HL-60 (cell line): Measurements from ENCODE around the gene KRT82.

Experiments used
- GABPA ChIP-seq: IDR thresholded peaks from 2 replicates; pipeline ENCODE4 v1.6.1; 2012; ENCODE audit warnings: low read depth
- POLR2AphosphoS5 ChIP-seq: IDR thresholded peaks from 2 replicates; pipeline ENCODE4 v1.6.1; 2012; ENCODE audit warnings: low read depth
- TF ChIP-seq, protein P1 (sequence below): IDR thresholded peaks from one replicate; pipeline ENCODE4 v1.5.1; 2011; ENCODE audit warnings: low read length, control low read depth, inconsistent platforms; ENCODE audit not compliant: insufficient read depth

DNA sequence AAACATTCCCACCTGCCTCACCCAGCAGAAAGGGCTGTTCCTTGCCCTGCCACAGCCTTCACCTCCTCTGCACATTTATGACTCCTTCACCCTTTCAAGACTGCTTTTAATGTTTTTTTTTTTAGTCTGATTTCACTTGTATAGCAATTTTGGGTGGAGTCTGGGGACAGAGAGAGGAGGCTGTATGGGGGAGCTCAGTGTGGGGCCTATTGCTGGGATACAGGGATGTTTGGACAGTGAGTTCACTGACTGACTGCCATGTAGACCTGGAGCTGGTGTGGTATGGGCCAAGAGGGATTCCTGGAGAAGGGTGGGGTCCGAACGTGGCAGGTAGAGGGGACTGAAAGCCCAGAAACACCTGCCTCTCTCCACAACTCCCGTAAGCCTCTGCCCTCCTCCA is 36.9 kb downstream of the KRT82 start:
- TF ChIP-seq, protein P1, sequence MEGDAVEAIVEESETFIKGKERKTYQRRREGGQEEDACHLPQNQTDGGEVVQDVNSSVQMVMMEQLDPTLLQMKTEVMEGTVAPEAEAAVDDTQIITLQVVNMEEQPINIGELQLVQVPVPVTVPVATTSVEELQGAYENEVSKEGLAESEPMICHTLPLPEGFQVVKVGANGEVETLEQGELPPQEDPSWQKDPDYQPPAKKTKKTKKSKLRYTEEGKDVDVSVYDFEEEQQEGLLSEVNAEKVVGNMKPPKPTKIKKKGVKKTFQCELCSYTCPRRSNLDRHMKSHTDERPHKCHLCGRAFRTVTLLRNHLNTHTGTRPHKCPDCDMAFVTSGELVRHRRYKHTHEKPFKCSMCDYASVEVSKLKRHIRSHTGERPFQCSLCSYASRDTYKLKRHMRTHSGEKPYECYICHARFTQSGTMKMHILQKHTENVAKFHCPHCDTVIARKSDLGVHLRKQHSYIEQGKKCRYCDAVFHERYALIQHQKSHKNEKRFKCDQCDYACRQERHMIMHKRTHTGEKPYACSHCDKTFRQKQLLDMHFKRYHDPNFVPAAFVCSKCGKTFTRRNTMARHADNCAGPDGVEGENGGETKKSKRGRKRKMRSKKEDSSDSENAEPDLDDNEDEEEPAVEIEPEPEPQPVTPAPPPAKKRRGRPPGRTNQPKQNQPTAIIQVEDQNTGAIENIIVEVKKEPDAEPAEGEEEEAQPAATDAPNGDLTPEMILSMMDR = no peak
- no peak for TF ChIP-seq POLR2AphosphoS5
- no peak for TF ChIP-seq GABPA
